ENCODE results near the gene CDK1. TPM values are rescaled to one million over a fixed set of nuclear protein-coding genes. Genes with fewer than 3 reads are reported as not detected.

Gene CDK1
- total and polyA plus RNA-seq, 2 donors (not counting 1 experiment from before 2014, with no cell fraction given): 0.54 to 0.71 TPM

DNA sequence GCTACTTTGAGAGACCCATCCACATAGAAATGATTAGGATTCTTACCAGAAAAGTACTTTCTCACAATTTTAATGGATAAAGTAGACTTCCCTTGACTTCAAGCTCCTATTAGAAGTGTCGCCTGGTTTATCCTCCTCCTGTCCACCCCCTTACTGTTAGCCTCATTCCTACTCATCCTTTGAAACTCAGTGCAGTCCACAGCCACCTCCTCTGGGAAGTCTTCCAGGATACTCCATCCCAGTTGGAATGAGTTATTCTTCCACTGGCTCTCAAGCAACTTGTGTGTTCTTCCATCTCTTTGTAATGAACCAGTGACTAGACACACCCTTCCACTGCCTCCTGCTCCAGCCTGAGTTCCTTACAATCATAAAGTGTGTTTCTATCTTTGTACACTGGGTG, 25.1 kb upstream of the CDK1 start:
- 86% methylated on average over 1 of the region's 1 CpG for WGBS (ENCODE audit: insufficient coverage)
- Mint-ChIP-seq H3K4me3 (no peak overlapping the region), H3K27me3 (peaks cover 35% of the 10 kb centered on the region), H3K4me1 (no peaks in the 10 kb centered on the region), H3K27ac (no peak overlapping the region), H3K9me3 (ENCODE audit: insufficient read depth) (no peaks in the 10 kb centered on the region)
- DNase-seq (no peak), ATAC-seq (ENCODE audit: low read depth) (no peak)
- Histone ChIP-seq H3K27me3 (replicated peaks in 1 of 4; ENCODE audit: control extremely low read depth in 1 of 4, control insufficient read depth in 3 of 4, insufficient read depth in 4 of 4, low read length in 3 of 4) (peaks cover 0 to 1% (median under 1%) of the 10 kb centered on the region in 4 experiments), H2AFZ (ENCODE audit: insufficient read depth, low read depth, low read length, poor library complexity, severe bottlenecking) (no peak overlapping the region), H3K4me2 (replicated peaks; ENCODE audit: low read depth, low read length, poor library complexity, severe bottlenecking) (no peak overlapping the region), H3K79me2 (ENCODE audit: control insufficient read depth, insufficient read depth, low read length) (no peaks in the 10 kb centered on the region), H3K9me3 (ENCODE audit: control extremely low read depth in 1 of 3, control insufficient read depth in 2 of 3, insufficient read depth in 1 of 3, low read length in 2 of 3) (no peaks in the 10 kb centered on the region), H3K27ac (ENCODE audit: low read length in 2 of 2) (no peak overlapping the region), H3K9ac (ENCODE audit: low read length) (no peak overlapping the region), H4K20me1 (ENCODE audit: control insufficient read depth, insufficient read depth, low read length, poor library complexity, severe bottlenecking) (no peaks in the 10 kb centered on the region), H3K4me1 (ENCODE audit: control insufficient read depth in 2 of 2, insufficient read depth in 2 of 2, low read length in 2 of 2) (no peaks in the 10 kb centered on the region), H3K4me3 (ENCODE audit: control extremely low read depth in 1 of 5, extremely low read depth in 1 of 5, insufficient read depth in 1 of 5, low read depth in 2 of 5, low read length in 4 of 5) (no peak overlapping the region), H3K36me3 (replicated peaks in 1 of 2; ENCODE audit: control extremely low read depth in 1 of 2, control insufficient read depth in 1 of 2, extremely low read depth in 1 of 2, insufficient read depth in 2 of 2, low read length in 1 of 2) (no peaks in the 10 kb centered on the region)
- ChIA-PET POLR2A (no interaction called here), CTCF (no interaction called here)
- intact Hi-C loops (cut with micrococcal nuclease): no loop called here
- TF ChIP-seq EZH2 (IDR thresholded peaks at IDR 0.05; ENCODE audit: borderline replicate concordance, insufficient read depth, low read depth, low read length, poor library complexity, severe bottlenecking): no peak
- TF ChIP-seq, protein P1, sequence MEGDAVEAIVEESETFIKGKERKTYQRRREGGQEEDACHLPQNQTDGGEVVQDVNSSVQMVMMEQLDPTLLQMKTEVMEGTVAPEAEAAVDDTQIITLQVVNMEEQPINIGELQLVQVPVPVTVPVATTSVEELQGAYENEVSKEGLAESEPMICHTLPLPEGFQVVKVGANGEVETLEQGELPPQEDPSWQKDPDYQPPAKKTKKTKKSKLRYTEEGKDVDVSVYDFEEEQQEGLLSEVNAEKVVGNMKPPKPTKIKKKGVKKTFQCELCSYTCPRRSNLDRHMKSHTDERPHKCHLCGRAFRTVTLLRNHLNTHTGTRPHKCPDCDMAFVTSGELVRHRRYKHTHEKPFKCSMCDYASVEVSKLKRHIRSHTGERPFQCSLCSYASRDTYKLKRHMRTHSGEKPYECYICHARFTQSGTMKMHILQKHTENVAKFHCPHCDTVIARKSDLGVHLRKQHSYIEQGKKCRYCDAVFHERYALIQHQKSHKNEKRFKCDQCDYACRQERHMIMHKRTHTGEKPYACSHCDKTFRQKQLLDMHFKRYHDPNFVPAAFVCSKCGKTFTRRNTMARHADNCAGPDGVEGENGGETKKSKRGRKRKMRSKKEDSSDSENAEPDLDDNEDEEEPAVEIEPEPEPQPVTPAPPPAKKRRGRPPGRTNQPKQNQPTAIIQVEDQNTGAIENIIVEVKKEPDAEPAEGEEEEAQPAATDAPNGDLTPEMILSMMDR (IDR thresholded peaks at IDR 0.05): no peak

GRCh38 chr10:60753817-60754216, 24.5 kb upstream of the CDK1 start:
- Mint-ChIP-seq H3K27me3 (peaks cover 32% of the 10 kb centered on the region), H3K4me3 (no peak overlapping the region), H3K4me1 (no peaks in the 10 kb centered on the region), H3K27ac (no peak overlapping the region), H3K9me3 (ENCODE audit: insufficient read depth) (no peaks in the 10 kb centered on the region)
- Histone ChIP-seq H3K9me3 (ENCODE audit: control extremely low read depth in 1 of 3, control insufficient read depth in 2 of 3, insufficient read depth in 1 of 3, low read length in 2 of 3) (no peaks in the 10 kb centered on the region), H3K27ac (ENCODE audit: low read length in 2 of 2) (no peak overlapping the region), H3K27me3 (replicated peaks in 1 of 4; ENCODE audit: control extremely low read depth in 1 of 4, control insufficient read depth in 3 of 4, insufficient read depth in 4 of 4, low read length in 3 of 4) (no peaks in the 10 kb centered on the region), H2AFZ (ENCODE audit: insufficient read depth, low read depth, low read length, poor library complexity, severe bottlenecking) (no peak overlapping the region), H3K9ac (ENCODE audit: low read length) (no peak overlapping the region), H3K4me3 (ENCODE audit: control extremely low read depth in 1 of 5, extremely low read depth in 1 of 5, insufficient read depth in 1 of 5, low read depth in 2 of 5, low read length in 4 of 5) (no peak overlapping the region), H3K36me3 (replicated peaks in 1 of 2; ENCODE audit: control extremely low read depth in 1 of 2, control insufficient read depth in 1 of 2, extremely low read depth in 1 of 2, insufficient read depth in 2 of 2, low read length in 1 of 2) (no peaks in the 10 kb centered on the region), H3K79me2 (ENCODE audit: control insufficient read depth, insufficient read depth, low read length) (no peaks in the 10 kb centered on the region), H3K4me2 (replicated peaks; ENCODE audit: low read depth, low read length, poor library complexity, severe bottlenecking) (no peak overlapping the region), H3K4me1 (ENCODE audit: control insufficient read depth in 2 of 2, insufficient read depth in 2 of 2, low read length in 2 of 2) (no peaks in the 10 kb centered on the region), H4K20me1 (ENCODE audit: control insufficient read depth, insufficient read depth, low read length, poor library complexity, severe bottlenecking) (no peaks in the 10 kb centered on the region)
- ATAC-seq (ENCODE audit: low read depth): no peak
- POLR2A ChIA-PET: no interaction called here
- WGBS (ENCODE audit: insufficient coverage): 100% methylated on average over 1 of the region's 5 CpGs
- DNase-seq: no peak
- CTCF ChIA-PET: no interaction called here
- TF ChIP-seq, protein P1 (IDR thresholded peaks at IDR 0.05): no peak
- TF ChIP-seq EZH2 (IDR thresholded peaks at IDR 0.05; ENCODE audit: borderline replicate concordance, insufficient read depth, low read depth, low read length, poor library complexity, severe bottlenecking): no peak
- intact Hi-C loops (cut with micrococcal nuclease): no loop called here

Measured in B cell (primary cell).